H1 (cell line): ENCODE measurements around the gene MYL7. TPM values are rescaled to one million over a fixed set of nuclear protein-coding genes. Genes with fewer than 3 reads are reported as not detected.

ENCODE experiments used
- CTCF ChIA-PET: fragments of 300-600 bp; sonication (Branson Sonifier 250); formaldehyde crosslinking; loops from one replicate; lab custom pipeline; 2021; ENCODE audit not compliant: partially characterized antibody; lab: Charles Lee
- POLR2A ChIA-PET: fragments of 300-600 bp; sonication (Branson Sonifier 250); formaldehyde crosslinking; loops from one replicate; lab custom pipeline; 2021; ENCODE audit warnings: inconsistent platforms; ENCODE audit not compliant: partially characterized antibody; lab: Charles Lee
- DNase-seq, 2 experiments: peaks; one replicate each; pipeline versions ENCODE4 v3.0.0 to v3.0.0-alpha.2; 2010 to 2022; ENCODE audit warnings: low spot score in 2 of 2, low read depth in 1 of 2, mixed read lengths in 1 of 2
- FAIRE-seq: peaks from 2 replicates; lab custom pipeline; 2011; peaks lifted over from hg19 to GRCh38; lab: Jason Lieb, UNC
- H2AFZ ChIP-seq: 2 replicates; pipeline ENCODE4 v1.8.1; 2012; ENCODE audit warnings: low read length, inconsistent platforms
- H2AK5ac ChIP-seq: 2 replicates; pipeline ENCODE4 v1.6.1; 2013; ENCODE audit warnings: low read depth, low read length
- H2BK120ac ChIP-seq: replicated peaks from 2 replicates; pipeline ENCODE3; 2013; ENCODE audit warnings: low read depth, low read length, inconsistent platforms
- H2BK12ac ChIP-seq: 2 replicates; pipeline ENCODE4 v1.6.1; 2013; ENCODE audit warnings: low read depth, low read length
- H2BK15ac ChIP-seq: 2 replicates; pipeline ENCODE4 v1.6.1; 2013; ENCODE audit warnings: low read length
- H2BK20ac ChIP-seq: 2 replicates; pipeline ENCODE4 v1.6.1; 2013; ENCODE audit warnings: low read length
- H2BK5ac ChIP-seq: 2 replicates; pipeline ENCODE4 v1.6.1; 2013; ENCODE audit warnings: low read depth, low read length
- H3K14ac ChIP-seq: 2 replicates; pipeline ENCODE4 v1.6.1; 2013; ENCODE audit warnings: inconsistent platforms; ENCODE audit not compliant: insufficient read length
- H3K18ac ChIP-seq: 2 replicates; pipeline ENCODE4 v1.6.1; 2013; ENCODE audit warnings: low read length; ENCODE audit errors: extremely low read depth
- H3K23ac ChIP-seq: 2 replicates; pipeline ENCODE4 v1.6.1; 2013; ENCODE audit warnings: inconsistent platforms; ENCODE audit not compliant: insufficient read length
- H3K23me2 ChIP-seq: 2 replicates; pipeline ENCODE4 v1.6.1; 2013; ENCODE audit warnings: low read depth, low read length
- H3K27ac ChIP-seq: 2 replicates; pipeline ENCODE4 v1.6.1; 2011; ENCODE audit warnings: low read depth, low read length, inconsistent platforms
- H3K27me3 ChIP-seq, 4 experiments: replicated peaks in 1 of 4; 1 replicate in 1 of 4; 2 replicates in 3 of 4; pipeline versions ENCODE4 v1.6.1 to v1.8.1; 2011 to 2013; ENCODE audit warnings: low read length in 3 of 4, mild to moderate bottlenecking in 3 of 4, inconsistent platforms in 2 of 4, mixed read lengths in 2 of 4, moderate library complexity in 1 of 4; ENCODE audit not compliant: control insufficient read depth in 3 of 4, insufficient read depth in 3 of 4; ENCODE audit errors: extremely low read depth in 1 of 4
- H3K36me3 ChIP-seq, 4 experiments: 2 replicates each; pipeline versions ENCODE4 v1.6.1 to v1.8.1; 2011 to 2013; ENCODE audit warnings: mild to moderate bottlenecking in 4 of 4, low read length in 3 of 4, moderate library complexity in 2 of 4, control low read depth in 1 of 4, inconsistent platforms in 1 of 4; ENCODE audit not compliant: insufficient read depth in 4 of 4, control insufficient read depth in 2 of 4
- H3K4ac ChIP-seq: replicated peaks from 2 replicates; pipeline ENCODE3; 2013; ENCODE audit warnings: low read length, low read depth, mixed read lengths, inconsistent platforms; ENCODE audit not compliant: insufficient read length
- H3K4me1 ChIP-seq, 4 experiments: replicated peaks in 1 of 4; 1 replicate in 1 of 4; 2 replicates in 3 of 4; pipeline versions ENCODE4 v1.6.1 to v1.8.1; 2011 to 2013; ENCODE audit warnings: low read length in 3 of 4, inconsistent platforms in 2 of 4, mixed read lengths in 1 of 4; ENCODE audit not compliant: insufficient read depth in 4 of 4, control insufficient read depth in 3 of 4
- H3K4me2 ChIP-seq, 2 experiments: 2 replicates each; pipeline versions ENCODE4 v1.6.1 to v1.8.1; 2011 to 2013; ENCODE audit warnings: low read depth in 2 of 2, low read length in 2 of 2, control low read depth in 1 of 2, inconsistent platforms in 1 of 2, mild to moderate bottlenecking in 1 of 2; ENCODE audit not compliant: insufficient read depth in 1 of 2
- H3K4me3 ChIP-seq, 4 experiments: fragments of 200-600, 300-600 bp in 1 of 4; sonication (generic), shearing (Covaris generic), sonication (Bioruptor Twin) in 1 of 4; 2 replicates each; pipeline versions ENCODE4 v1.5.1 to v1.8.1; 2011 to 2016; ENCODE audit warnings: low read length in 4 of 4, low read depth in 3 of 4, control low read depth in 2 of 4, inconsistent platforms in 2 of 4, mild to moderate bottlenecking in 2 of 4, mixed read lengths in 1 of 4, moderate library complexity in 1 of 4; ENCODE audit not compliant: insufficient read depth in 2 of 4; ENCODE audit errors: extremely low read depth in 1 of 4
- H3K56ac ChIP-seq: replicated peaks from 2 replicates; pipeline ENCODE3; 2013; ENCODE audit warnings: low read depth, mild to moderate bottlenecking, mixed read lengths, low read length, inconsistent platforms; ENCODE audit not compliant: insufficient read length
- H3K79me1 ChIP-seq: 2 replicates; pipeline ENCODE4 v1.6.1; 2013; ENCODE audit warnings: low read depth, low read length, control low read depth
- H3K79me2 ChIP-seq, 2 experiments: 2 replicates each; pipeline versions ENCODE4 v1.6.1 to v1.8.1; 2012 to 2013; ENCODE audit warnings: low read length in 2 of 2, mild to moderate bottlenecking in 2 of 2, inconsistent platforms in 1 of 2; ENCODE audit not compliant: insufficient read depth in 2 of 2, control insufficient read depth in 1 of 2
- H3K9ac ChIP-seq, 4 experiments: replicated peaks in 1 of 4; 1 replicate in 1 of 4; 2 replicates in 3 of 4; pipeline versions ENCODE4 v1.6.1 to v1.8.1; 2011 to 2013; ENCODE audit warnings: low read depth in 3 of 4, low read length in 3 of 4, control low read depth in 2 of 4, mild to moderate bottlenecking in 2 of 4, moderate library complexity in 2 of 4, inconsistent platforms in 1 of 4; ENCODE audit errors: extremely low read depth in 1 of 4
- H3K9me3 ChIP-seq, 2 experiments: 2 replicates each; pipeline versions ENCODE4 v1.6.1 to v1.8.1; 2012 to 2013; ENCODE audit warnings: mild to moderate bottlenecking in 2 of 2, moderate library complexity in 2 of 2, control low read depth in 1 of 2, inconsistent platforms in 1 of 2, low read depth in 1 of 2, low read length in 1 of 2, mixed read lengths in 1 of 2; ENCODE audit not compliant: insufficient read depth in 2 of 2
- H4K20me1 ChIP-seq, 2 experiments: replicated peaks in 1 of 2; 2 replicates each; pipeline versions ENCODE3 to v1.8.1; 2011 to 2013; ENCODE audit warnings: inconsistent platforms in 2 of 2, low read length in 2 of 2, mild to moderate bottlenecking in 1 of 2; ENCODE audit not compliant: insufficient read depth in 2 of 2, control insufficient read depth in 1 of 2
- H4K5ac ChIP-seq: 2 replicates; pipeline ENCODE4 v1.6.1; 2013; ENCODE audit warnings: low read length, low read depth, mixed read lengths, inconsistent platforms; ENCODE audit not compliant: insufficient read length
- H4K8ac ChIP-seq: 2 replicates; pipeline ENCODE4 v1.8.0; 2013; ENCODE audit warnings: mild to moderate bottlenecking, moderate library complexity, low read length, inconsistent platforms; ENCODE audit not compliant: insufficient read depth; ENCODE audit errors: extremely low read depth
- H4K91ac ChIP-seq: replicated peaks from 2 replicates; pipeline ENCODE3; 2013; ENCODE audit warnings: low read length, mixed read lengths, inconsistent platforms; ENCODE audit not compliant: insufficient read length
- JUND ChIP-seq: IDR thresholded peaks from 2 replicates; pipeline ENCODE4 v1.6.1; 2011; ENCODE audit warnings: mild to moderate bottlenecking, improper control_type of control experiment, low read length
- POLR2AphosphoS5 ChIP-seq: IDR thresholded peaks from 2 replicates; pipeline ENCODE4 v1.6.1; 2011; ENCODE audit warnings: low read depth, low read length
- WGBS, 2 experiments: shearing (Covaris generic) in 1 of 2; methylation state at CpG; one replicate each; pipeline versions ENCODE4 v1.1.6 to v1.1.7; 2013 to 2015; ENCODE audit warnings: low lambda C conversion rate in 2 of 2, mixed read lengths in 2 of 2, inconsistent platforms in 1 of 2, low coverage in 1 of 2, missing lambda C conversion rate in 1 of 2; ENCODE audit not compliant: insufficient replicate concordance in 2 of 2, insufficient coverage in 1 of 2, insufficient read length in 1 of 2; ENCODE audit errors: extremely low coverage in 1 of 2, missing lambda C conversion rate in 1 of 2; 5-methylcytosine and 5-hydroxymethylcytosine counted together
- polyA plus RNA-seq, 7 experiments: library from polyadenylated mRNA; depleted of rRNA in 3 of 7; stranded (reverse) in 5 of 7; unstranded in 2 of 7; fragments of >200 nt in 5 of 7; fragments of 200-250 nt in 2 of 7; gene quantifications; 1 replicate in 5 of 7; 2 replicates in 1 of 7; 4 replicates in 1 of 7; pipeline versions ENCODE4 v1.2.1 to v1.2.3, GENCODE V29; 2011 to 2013; ENCODE audit warnings: missing spikeins in 2 of 7, mixed read lengths in 2 of 7
- total RNA-seq: library from RNA; stranded (reverse); fragmentation: NEBNext Ultra II Directional; extraction: Animal tissue kit (Norgen Biotek cat#: 25700); gene quantifications from 2 replicates; pipeline ENCODE4 v1.2.1, GENCODE V29; 2021

The MYL7 gene
- total and polyA plus RNA-seq, 2 of the 8 experiments (the other 6 are each of a cell fraction or from before 2014, with no cell fraction given) = 3.3 to 3.4 TPM

- no peak overlapping the region for H2BK20ac ChIP-seq
- 0 out of 2 replicates have a peak, but pooled peaks have one; percentile 9 for TF ChIP-seq POLR2AphosphoS5
- no peak for TF ChIP-seq JUND
- H3K79me2 ChIP-seq = no peaks in the 10 kb centered on the region
- no peak overlapping the region for H4K5ac ChIP-seq
- FAIRE-seq (no peak), DNase-seq (no peak)
- no peak overlapping the region for H4K8ac ChIP-seq
- H3K18ac ChIP-seq = no peak overlapping the region
- H3K56ac ChIP-seq = no peak overlapping the region
- no peak overlapping the region for H3K14ac ChIP-seq
- H3K9ac ChIP-seq = no peak overlapping the region
- WGBS, 2 experiments = 92% methylated on average over 20 of the region's 24 CpGs; no CpG with 5 or more reads in 1 of the 2 experiments
- H2AFZ ChIP-seq = no peak overlapping the region
- H3K4me2 ChIP-seq = no peak overlapping the region
- ChIA-PET POLR2A (interaction anchor here (0.8 to 3.4 kb wide), 6 partner anchors 9 to 68 kb away, joined by 3 to 13 read pairs (median 3); partner anchors contain the start of gene AEBP1), CTCF (interaction anchor here (1.3 to 1.8 kb wide), 2 partner anchors 9 to 18 kb away, joined by 3 to 4 read pairs; partner anchors contain the start of gene POLD2)
- peaks cover 9 to 40% (median 24%) of the 10 kb centered on the region in 4 experiments; a peak in 6 of 8 replicates for H3K36me3 ChIP-seq
- no peaks in the 10 kb centered on the region for H3K9me3 ChIP-seq
- no peaks in the 10 kb centered on the region for H3K23me2 ChIP-seq
- no peak overlapping the region for H2AK5ac ChIP-seq
- H3K4me1 ChIP-seq = peaks cover 0 to 2% (median 0%) of the 10 kb centered on the region in 4 experiments; a peak in 1 of 7 replicates
- no peak overlapping the region for H3K4me3 ChIP-seq
- no peak overlapping the region for H2BK5ac ChIP-seq
- no peak overlapping the region for H2BK120ac ChIP-seq
- H2BK15ac ChIP-seq = no peak overlapping the region
- H2BK12ac ChIP-seq = no peak overlapping the region
- no peak overlapping the region for H4K91ac ChIP-seq
- peaks cover 0 to 11% of the 10 kb centered on the region in 2 experiments for H4K20me1 ChIP-seq
- H3K23ac ChIP-seq = no peak overlapping the region
- H3K79me1 ChIP-seq = no peaks in the 10 kb centered on the region
- H3K4ac ChIP-seq = no peak overlapping the region
- H3K27me3 ChIP-seq = no peaks in the 10 kb centered on the region
- H3K27ac ChIP-seq = no peak overlapping the region
Measured at GRCh38 chr7:44113764-44114354, 27.3 kb downstream of the MYL7 start.
